EH (cell line): ENCODE results near the gene DCAF5.
"Not testable (repeated sequence)": the region's sequence is repeated elsewhere in the genome, so short reads cannot be mapped to it uniquely, and the experiment has no call there.

Source experiments
- DNase-seq: peaks from one replicate; pipeline ENCODE4 v3.0.0-alpha.2; 2015; ENCODE audit warnings: low read depth

The DCAF5 gene

DNA sequence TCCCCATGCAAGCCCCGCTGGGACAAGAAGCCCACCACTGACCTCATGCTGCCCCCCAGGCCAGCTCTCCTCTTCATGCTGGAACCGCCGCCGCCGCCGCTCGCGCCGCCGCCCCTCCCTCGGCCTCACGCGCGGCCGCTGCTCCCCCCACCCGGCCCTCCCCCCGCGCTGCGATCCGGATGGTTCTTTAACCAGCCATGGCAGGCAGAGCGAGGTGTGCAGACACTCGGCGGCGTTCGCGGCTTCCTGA, at the start of gene DCAF5:
Gene DCAF5 (minus strand): TSS at position 218 of the 250 bp plus-strand sequence. CDS start 141 bp downstream, at position 77.
- DNase-seq = no peak

- no peak for DNase-seq
These were observed 46.9 kb upstream of the DCAF5 start for GRCh38 chr14:69199786-69200185.

DNA sequence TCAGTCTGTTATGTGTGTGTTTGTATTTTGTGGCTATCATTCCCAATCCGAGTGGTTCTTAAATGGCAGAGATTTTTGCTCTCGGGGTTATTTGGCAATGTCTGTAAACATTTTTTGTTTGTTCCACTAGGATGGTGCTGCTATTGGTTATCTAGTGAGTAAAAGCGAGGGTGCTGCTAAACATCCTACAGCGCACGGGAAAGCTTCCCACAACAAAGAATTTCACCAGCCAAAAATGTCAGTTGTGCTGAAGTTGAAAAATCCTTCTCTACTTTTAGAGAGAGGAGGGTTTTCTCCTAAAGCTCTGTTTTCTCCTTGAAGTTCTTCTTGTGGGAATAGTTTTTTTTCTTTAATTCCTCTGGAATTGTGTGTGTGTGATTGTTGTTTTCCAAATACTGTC, 40.8 kb upstream of the DCAF5 start:
- DNase-seq = no peak

- DNase-seq = peak; percentile 81
These were observed 38.6 kb upstream of the DCAF5 start, which contains the start of gene EXD2 for GRCh38 chr14:69191340-69192111. EXD2 (plus strand) TSS chr14:69191498; CDS start chr14:69209471, 17,973 bp downstream.

GRCh38 chr14:69190191-69190590, 37.3 kb upstream of the DCAF5 start:
- peak; percentile 10 for DNase-seq

DNA sequence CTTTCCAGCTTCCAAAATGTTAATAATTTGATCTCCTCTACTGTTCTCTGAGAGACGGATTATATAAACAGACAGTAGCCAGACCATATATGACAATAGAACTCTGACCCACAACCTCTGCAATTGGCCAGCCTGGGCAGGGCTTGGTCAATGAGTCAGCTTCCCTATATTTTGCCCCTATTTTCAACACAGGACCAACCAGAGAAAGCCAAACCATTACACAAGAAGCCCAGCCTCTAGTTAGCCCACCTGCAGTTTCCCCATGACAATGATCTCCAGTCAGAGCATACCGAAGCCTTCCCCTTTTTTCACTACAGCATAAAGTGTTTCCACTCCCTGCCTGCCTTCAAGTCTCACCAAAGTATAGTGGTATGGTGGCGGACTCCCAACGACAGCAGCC, 30.8 kb upstream of the DCAF5 start:
- peak; percentile 3 for DNase-seq

DNA sequence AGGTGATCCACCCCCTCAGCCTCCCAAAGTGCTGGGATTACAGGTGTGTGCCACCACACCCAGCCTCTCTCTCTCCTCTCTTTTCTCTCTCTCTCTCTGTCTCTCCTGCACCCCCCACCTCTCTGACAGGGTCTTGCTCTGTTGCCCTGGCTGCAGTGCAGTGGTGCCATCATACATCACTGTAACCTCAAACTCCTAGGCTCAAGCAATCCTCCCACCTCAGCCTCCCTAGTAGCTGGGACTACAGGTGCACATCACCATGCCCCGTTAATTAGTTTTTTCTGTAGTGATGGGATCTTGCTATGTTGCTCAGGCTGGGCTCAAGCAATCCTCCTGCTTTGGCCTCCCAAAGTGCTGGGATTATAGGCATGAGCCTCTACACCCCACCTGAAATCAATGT, 29.7 kb upstream of the DCAF5 start:
- DNase-seq = not testable (repeated sequence)

DNA sequence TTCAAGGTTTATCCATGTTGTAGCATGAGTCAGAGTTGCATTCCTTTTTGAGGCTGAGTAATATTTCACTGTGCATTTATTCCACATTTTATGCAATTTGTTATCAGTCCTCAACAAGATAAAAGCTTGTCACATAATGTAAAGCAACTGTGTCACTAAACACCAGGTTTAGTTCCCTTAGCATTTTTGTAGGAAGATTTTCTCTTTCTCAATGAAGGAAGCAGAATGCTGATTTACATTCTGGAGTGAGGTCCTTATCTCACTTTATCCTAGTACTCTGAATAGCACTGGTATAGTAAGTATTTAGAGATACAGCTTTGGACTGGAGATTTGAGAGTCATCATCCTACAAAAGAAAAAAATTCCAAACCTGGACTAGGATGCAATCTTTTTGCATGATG, 28.6 kb upstream of the DCAF5 start:
- DNase-seq = peak; percentile 2

DNA sequence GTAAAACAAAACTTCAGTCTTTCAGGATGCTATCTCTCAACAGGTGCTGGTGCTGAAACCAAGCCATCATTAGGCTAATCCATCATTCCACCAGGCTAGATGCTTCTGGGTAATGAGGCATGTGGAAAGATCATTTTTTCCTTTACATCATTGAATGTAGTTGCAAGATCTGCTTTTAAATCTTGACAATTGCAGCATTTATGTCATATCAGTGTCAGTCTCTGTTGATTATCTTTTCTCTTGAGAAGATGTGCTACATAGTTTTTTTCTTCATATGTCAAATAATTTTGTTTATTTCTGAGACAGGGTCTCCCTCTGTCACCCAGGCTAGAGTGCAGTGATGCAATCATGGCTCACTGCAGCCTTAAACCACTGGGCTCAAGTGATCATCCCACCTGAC, 22.2 kb upstream of the DCAF5 start:
- no peak for DNase-seq

DNA sequence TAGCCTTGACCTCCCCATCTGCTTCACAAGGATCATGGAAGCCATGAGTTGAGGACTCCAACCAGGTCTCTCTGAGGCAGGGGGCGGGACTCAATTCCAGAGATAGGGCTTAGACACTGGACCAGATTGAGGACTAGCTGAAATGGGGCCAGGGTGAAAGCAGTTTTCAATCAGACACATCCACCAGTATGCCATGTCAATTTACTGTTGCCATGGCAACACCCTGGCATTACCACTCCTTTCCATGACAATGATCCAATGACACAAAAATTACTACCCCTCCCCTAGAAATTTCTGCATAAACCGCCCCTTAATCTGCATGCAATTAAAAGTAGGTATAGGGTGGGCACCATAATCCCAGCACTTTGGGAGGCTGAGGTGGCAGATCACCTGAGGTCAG, 18.6 kb upstream of the DCAF5 start:
- no peak for DNase-seq

GRCh38 chr14:69170839-69171238, 17.9 kb upstream of the DCAF5 start:
- DNase-seq = peak; percentile 50

GRCh38 chr14:69165787-69166186, 12.9 kb upstream of the DCAF5 start:
- DNase-seq = not testable (repeated sequence)

GRCh38 chr14:69161590-69161989, 8.7 kb upstream of the DCAF5 start:
- DNase-seq = no peak

DNA sequence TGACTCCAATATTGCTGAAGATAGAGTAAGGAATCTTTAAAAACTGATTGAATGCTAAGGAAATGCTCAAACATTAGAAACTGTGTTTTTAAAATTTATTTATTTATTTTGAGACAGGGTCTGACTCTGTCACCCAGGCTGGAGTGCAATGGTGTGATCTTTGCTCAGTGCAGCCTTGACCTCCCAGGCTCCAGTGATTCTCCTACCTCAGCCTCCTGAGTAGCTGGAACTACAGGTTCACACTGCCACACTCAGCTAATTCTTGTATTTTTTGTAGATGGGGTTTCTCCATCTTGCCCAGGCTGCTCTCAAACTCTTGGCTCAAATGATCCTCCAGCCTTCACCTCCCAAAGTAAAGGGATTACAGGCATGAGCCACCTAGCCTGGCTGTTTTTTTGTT, 3.3 kb upstream of the DCAF5 start:
- no peak for DNase-seq

DNA sequence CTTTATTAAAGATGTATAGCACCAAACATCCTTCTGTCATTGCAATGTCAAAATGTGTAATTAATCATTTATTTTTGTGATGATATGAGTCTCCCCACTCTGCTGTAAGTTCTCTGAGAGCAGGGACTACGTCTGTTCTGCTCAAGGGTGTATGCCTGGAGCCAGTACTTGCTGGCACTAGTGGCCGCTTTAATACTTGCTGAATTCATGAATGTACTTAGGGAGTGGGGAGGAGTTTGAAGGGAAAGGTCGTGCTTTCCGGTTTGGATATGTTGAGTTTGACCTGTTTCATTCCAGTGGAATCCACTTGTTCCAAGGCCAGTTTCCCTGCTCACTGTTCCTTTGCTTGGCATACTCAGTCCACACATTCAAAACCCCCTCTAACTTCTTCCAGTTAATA, 1.9 kb upstream of the DCAF5 start:
- DNase-seq = no peak

- peak; percentile 30 for DNase-seq
These were observed 953 bp upstream of the DCAF5 start for GRCh38 chr14:69153873-69154270.

DNA sequence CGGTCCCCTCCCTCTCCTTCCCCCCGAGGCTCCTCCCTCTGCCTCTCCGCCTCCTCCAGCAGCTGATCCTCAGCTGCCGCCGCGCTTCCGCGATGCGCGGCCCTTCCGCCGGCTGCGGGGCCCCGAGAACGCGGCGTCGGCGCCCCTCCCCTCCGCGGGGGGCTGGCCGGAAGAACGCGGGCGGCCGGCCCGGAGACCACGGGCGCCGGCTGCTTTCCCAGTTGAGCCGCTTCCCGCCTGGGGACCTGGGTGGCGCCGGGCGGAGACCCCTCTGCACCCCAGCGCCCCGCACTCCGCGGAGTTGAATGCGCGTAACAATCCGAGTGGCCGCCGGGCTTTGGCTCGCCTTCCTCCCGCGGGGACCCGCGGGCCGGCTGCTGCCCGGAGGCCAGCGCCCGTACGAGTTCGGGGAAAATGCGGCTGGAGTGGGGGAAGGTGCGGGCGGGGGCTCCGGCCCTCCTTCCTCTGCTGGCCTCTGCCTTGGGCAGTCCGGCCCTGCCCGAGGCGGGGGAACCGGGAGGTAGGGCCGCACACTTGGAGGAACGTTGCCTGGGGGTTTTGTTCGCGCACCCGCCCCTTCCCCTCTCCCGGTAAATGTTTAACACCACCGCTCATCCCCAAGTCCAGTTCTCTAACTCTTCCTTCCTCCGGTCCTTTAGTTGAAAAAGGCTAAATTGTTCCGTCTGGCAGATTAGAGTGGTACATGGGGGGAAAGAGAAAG, 393 bp upstream of the DCAF5 start:
- DNase-seq = peak; percentile 96

- DNase-seq = peak; percentile 55
These were observed 578 bp downstream of the DCAF5 start for GRCh38 chr14:69152181-69152901.

- DNase-seq = peak; percentile 69
These were observed 1.3 kb downstream of the DCAF5 start for GRCh38 chr14:69151458-69152180.

DNA sequence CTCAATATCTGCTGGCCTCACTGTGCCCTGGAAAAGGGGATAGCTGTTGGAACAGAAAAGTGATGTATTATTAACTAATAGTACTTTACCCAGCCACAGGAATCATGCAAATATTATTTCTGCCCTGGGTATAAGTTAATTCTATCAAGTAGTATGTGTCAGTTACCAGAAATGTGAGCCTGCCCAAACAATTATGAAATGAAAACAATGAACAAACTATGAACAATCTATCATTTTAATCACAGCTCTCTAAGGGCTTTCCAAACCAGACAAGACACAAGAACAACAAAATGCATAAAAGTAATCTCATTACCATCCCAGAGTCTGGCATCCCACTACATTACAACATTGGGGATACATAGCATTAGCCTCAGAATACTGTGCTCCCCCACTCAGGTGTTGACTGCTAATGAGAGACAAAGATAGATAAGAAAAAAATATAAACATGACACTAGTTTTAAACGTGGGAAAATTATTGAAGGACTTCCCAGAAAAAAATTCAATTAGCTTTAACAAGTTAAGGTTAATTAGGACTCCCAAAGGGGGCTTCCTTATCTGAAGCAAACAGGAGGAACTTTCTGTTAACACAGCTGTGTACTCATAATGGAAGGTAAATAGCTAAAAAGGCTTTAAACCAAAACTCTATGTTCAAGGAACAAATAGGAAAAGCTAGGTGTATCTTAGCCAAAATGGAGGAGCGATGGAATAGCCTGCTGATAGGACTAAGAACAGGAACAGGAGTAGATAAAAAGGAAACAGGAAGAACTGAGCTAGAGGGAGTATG, 3.3 kb downstream of the DCAF5 start:
- DNase-seq = peak; percentile 38

- DNase-seq = no peak
These were observed 10.8 kb downstream of the DCAF5 start for GRCh38 chr14:69142101-69142500.

- DNase-seq = no peak
These were observed 11.4 kb downstream of the DCAF5 start for GRCh38 chr14:69141550-69141949.
